HG02610 (cell line): ENCODE data around the gene ZFHX3.
"Not testable (repeated sequence)": the region's sequence is repeated elsewhere in the genome, so short reads cannot be mapped to it uniquely, and the experiment has no call there.

Source experiments
- ATAC-seq: cut with Tn5 transposase; IDR thresholded peaks from one replicate; pipeline ENCODE4 v1.9.1; 2021; ENCODE audit warnings: mild to moderate bottlenecking, moderate library complexity; ENCODE audit not compliant: unreplicated experiment

ZFHX3 gene

GRCh38 chr16:73047536-73048291 lies at the start of gene ZFHX3:
Gene ZFHX3, minus strand, starts transcription at chr16:73048128. Its CDS starts 87,983 bp downstream, at chr16:72960145.
- ATAC-seq, result peak; percentile 70

- ATAC-seq, result no peak
Measured at GRCh38 chr16:73096510-73096909, 48.6 kb upstream of the ZFHX3 start.

GRCh38 chr16:73095885-73096421 lies 48.0 kb upstream of the ZFHX3 start:
- no peak for ATAC-seq

- no peak for ATAC-seq
Measured at GRCh38 chr16:73095142-73095820, 47.4 kb upstream of the ZFHX3 start.

- ATAC-seq, result no peak
Measured at GRCh38 chr16:73094371-73094770, 46.4 kb upstream of the ZFHX3 start.

GRCh38 chr16:73093146-73094144 lies 45.5 kb upstream of the ZFHX3 start:
- no peak for ATAC-seq

- no peak for ATAC-seq
Measured at GRCh38 chr16:73092236-73092781, 44.4 kb upstream of the ZFHX3 start.

- no peak for ATAC-seq
Measured at GRCh38 chr16:73091174-73091573, 43.2 kb upstream of the ZFHX3 start.

GRCh38 chr16:73089420-73089819 lies 41.5 kb upstream of the ZFHX3 start:
- no peak for ATAC-seq

- no peak for ATAC-seq
Measured at GRCh38 chr16:73086108-73086507, 38.2 kb upstream of the ZFHX3 start.

GRCh38 chr16:73083271-73083670 lies 35.3 kb upstream of the ZFHX3 start:
- no peak for ATAC-seq

GRCh38 chr16:73082634-73083051 lies 34.7 kb upstream of the ZFHX3 start:
- ATAC-seq, result not testable (repeated sequence)

- no peak for ATAC-seq
Measured at GRCh38 chr16:73080931-73081330, 33.0 kb upstream of the ZFHX3 start.

- no peak for ATAC-seq
Measured at GRCh38 chr16:73076324-73076810, 28.4 kb upstream of the ZFHX3 start.

GRCh38 chr16:73074382-73074781 lies 26.5 kb upstream of the ZFHX3 start:
- no peak for ATAC-seq

- ATAC-seq, result not testable (repeated sequence)
Measured at GRCh38 chr16:73072051-73072450, 24.1 kb upstream of the ZFHX3 start.

GRCh38 chr16:73071131-73071940 lies 23.4 kb upstream of the ZFHX3 start:
- ATAC-seq, result no peak

GRCh38 chr16:73069581-73070262 lies 21.8 kb upstream of the ZFHX3 start:
- no peak for ATAC-seq
